MCF 10A (cell line): ENCODE results near the gene NRIP3. TPM values are rescaled to one million over a fixed set of nuclear protein-coding genes. Genes with fewer than 3 reads are reported as not detected.

Experiments used
- BruUV-seq: library from RNA; stranded (reverse); fragments of 400-500 nt; replicated peaks from 2 replicates; lab custom pipeline; 2021; lab: Mats Ljungman, UMichigan
- CTCF ChIA-PET: fragments of 300-600 bp; sonication (Branson Sonifier 250); formaldehyde crosslinking; extraction: SDS; loops from one replicate; lab custom pipeline; 2021; ENCODE audit warnings: antibody characterized with exemption, inconsistent platforms; lab: Yijun Ruan, JAX
- POLR2A ChIA-PET: fragments of 300-600, 350-650 bp; sonication (Branson Sonifier 250); formaldehyde crosslinking; extraction: SDS; loops from one replicate; lab custom pipeline; 2020; ENCODE audit warnings: antibody characterized with exemption, inconsistent platforms; lab: Yijun Ruan, JAX
- DNase-seq: peaks from one replicate; pipeline ENCODE4 v3.0.0-alpha.2; 2018; ENCODE audit not compliant: unreplicated experiment
- H3K27ac Mint-ChIP-seq: one replicate; pipeline ENCODE4 v1.8.0; 2022; ENCODE audit warnings: mild to moderate bottlenecking, low read depth, mixed read lengths; ENCODE audit not compliant: unreplicated experiment
- H3K27me3 Mint-ChIP-seq: one replicate; pipeline ENCODE4 v1.8.0; 2022; ENCODE audit warnings: mixed read lengths; ENCODE audit not compliant: insufficient read depth, unreplicated experiment
- H3K36me3 Mint-ChIP-seq: one replicate; pipeline ENCODE4 v1.8.0; 2022; ENCODE audit warnings: mild to moderate bottlenecking, moderate library complexity, mixed read lengths; ENCODE audit not compliant: insufficient read depth, unreplicated experiment
- H3K4me1 Mint-ChIP-seq: one replicate; pipeline ENCODE4 v1.8.0; 2022; ENCODE audit warnings: mixed read lengths; ENCODE audit not compliant: insufficient read depth, unreplicated experiment
- H3K4me3 Mint-ChIP-seq: one replicate; pipeline ENCODE4 v1.8.0; 2022; ENCODE audit warnings: mild to moderate bottlenecking, moderate library complexity, mixed read lengths; ENCODE audit not compliant: unreplicated experiment
- H3K9me3 Mint-ChIP-seq: one replicate; pipeline ENCODE4 v1.8.0; 2022; ENCODE audit warnings: mixed read lengths; ENCODE audit not compliant: unreplicated experiment
- intact Hi-C: fragments of 100-400 bp; cut with micrococcal nuclease; formaldehyde crosslinking; loops from 2 replicates; pipeline ENCODE4 v1.14.1; 2022
- total RNA-seq: library from RNA; stranded (reverse); gene quantifications from 2 replicates; pipeline ENCODE4 v1.2.3, GENCODE V29; 2022
- TF ChIP-seq, protein P1 (sequence below): fragments of 200-600 bp; IDR thresholded peaks from one replicate; pipeline ENCODE4 v1.8.0; 2022; ENCODE audit warnings: antibody characterized with exemption, mild to moderate bottlenecking; ENCODE audit not compliant: unreplicated experiment

The NRIP3 gene
- total RNA-seq, 1 experiment from 2014 or later: 0.19 TPM

DNA sequence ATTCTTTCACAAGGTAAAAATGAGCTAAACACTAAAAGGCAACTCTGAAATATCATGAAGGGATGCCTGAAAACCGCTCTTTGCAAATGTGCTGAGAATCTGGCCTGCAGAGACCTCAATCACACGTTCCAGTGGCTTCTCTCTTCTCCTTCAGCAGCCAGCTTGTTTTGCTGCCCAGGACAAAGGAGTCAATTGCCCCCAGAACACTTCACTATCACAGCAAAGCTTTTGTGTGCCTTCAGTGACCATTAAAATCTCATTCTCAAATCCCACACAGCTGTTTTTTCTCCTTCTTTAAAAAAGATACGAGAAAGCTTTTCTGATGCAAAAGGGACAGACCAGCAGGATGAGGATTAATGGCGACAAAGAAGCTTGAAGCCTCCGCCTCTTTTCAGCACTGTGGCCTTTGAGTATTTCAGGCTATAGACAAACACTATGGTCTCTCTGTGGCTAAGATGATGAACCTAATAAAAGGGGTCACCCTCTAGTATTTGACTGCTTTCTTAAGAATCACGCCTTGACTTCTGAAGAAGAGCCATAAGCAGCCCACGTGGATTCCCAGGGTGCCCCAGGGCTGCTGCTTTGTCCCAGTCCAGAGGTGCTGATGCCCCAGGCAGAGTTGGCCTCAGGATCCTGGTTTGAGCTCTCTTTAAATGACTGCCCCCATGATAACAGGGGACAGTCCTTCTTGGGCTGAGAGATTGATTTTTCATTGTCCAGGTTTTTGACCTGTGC is 33.4 kb upstream of the NRIP3 start:
- no peak for DNase-seq
- H3K9me3 Mint-ChIP-seq: no peaks in the 10 kb centered on the region
- intact Hi-C loops: loop anchor here (5.0 kb wide), 1 partner anchor 100 kb away; no protein-coding TSS in a partner anchor
- ChIA-PET POLR2A (interaction anchor here (1.0 kb wide), 1 partner anchor 39 kb away, joined by 3 read pairs; no protein-coding TSS in a partner anchor), CTCF (interaction anchor here (0.5 to 7.5 kb wide), 6 partner anchors 8 to 137 kb away, joined by 3 to 58 read pairs (median 4); no protein-coding TSS in a partner anchor)
- H3K36me3 Mint-ChIP-seq: no peaks in the 10 kb centered on the region
- H3K27me3 Mint-ChIP-seq: no peaks in the 10 kb centered on the region
- H3K4me1 Mint-ChIP-seq: peaks cover 11% of the 10 kb centered on the region
- TF ChIP-seq, protein P1, sequence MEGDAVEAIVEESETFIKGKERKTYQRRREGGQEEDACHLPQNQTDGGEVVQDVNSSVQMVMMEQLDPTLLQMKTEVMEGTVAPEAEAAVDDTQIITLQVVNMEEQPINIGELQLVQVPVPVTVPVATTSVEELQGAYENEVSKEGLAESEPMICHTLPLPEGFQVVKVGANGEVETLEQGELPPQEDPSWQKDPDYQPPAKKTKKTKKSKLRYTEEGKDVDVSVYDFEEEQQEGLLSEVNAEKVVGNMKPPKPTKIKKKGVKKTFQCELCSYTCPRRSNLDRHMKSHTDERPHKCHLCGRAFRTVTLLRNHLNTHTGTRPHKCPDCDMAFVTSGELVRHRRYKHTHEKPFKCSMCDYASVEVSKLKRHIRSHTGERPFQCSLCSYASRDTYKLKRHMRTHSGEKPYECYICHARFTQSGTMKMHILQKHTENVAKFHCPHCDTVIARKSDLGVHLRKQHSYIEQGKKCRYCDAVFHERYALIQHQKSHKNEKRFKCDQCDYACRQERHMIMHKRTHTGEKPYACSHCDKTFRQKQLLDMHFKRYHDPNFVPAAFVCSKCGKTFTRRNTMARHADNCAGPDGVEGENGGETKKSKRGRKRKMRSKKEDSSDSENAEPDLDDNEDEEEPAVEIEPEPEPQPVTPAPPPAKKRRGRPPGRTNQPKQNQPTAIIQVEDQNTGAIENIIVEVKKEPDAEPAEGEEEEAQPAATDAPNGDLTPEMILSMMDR: no peak
- no peak overlapping the region for H3K27ac Mint-ChIP-seq
- H3K4me3 Mint-ChIP-seq: no peak overlapping the region
- no TSS peak for BruUV-seq

DNA sequence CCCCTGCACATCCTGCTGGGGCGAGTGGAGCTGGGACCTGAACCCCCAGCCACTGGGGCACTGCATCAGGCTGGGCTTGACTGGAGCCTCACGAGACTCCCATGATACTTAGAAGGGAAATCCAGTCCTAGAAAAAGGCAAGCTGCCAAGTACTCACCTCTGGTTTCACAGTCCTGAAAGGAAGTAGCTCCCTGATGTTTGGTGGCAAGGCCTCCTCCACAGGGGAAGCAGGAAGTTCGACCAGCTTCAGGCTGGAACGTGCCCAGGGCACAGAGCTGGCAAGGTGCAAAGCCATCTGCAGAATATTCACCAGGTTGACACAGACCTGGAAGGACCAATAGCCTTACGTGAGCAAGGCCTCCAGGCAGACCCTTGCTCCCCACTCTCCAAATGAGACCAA is 26.8 kb upstream of the NRIP3 start:
- CTCF ChIA-PET: interaction anchor here (0.6 to 3.9 kb wide), 5 partner anchors 14 to 378 kb away, joined by 3 to 33 read pairs (median 3); no protein-coding TSS in a partner anchor
- Mint-ChIP-seq H3K36me3 (no peaks in the 10 kb centered on the region), H3K4me3 (no peak overlapping the region), H3K9me3 (no peaks in the 10 kb centered on the region), H3K27me3 (no peaks in the 10 kb centered on the region), H3K27ac (no peak overlapping the region), H3K4me1 (no peaks in the 10 kb centered on the region)
- POLR2A ChIA-PET: no interaction called here
- no peak for DNase-seq
- TF ChIP-seq, protein P1: no peak
- BruUV-seq: no TSS peak
- intact Hi-C loops: no loop called here

DNA sequence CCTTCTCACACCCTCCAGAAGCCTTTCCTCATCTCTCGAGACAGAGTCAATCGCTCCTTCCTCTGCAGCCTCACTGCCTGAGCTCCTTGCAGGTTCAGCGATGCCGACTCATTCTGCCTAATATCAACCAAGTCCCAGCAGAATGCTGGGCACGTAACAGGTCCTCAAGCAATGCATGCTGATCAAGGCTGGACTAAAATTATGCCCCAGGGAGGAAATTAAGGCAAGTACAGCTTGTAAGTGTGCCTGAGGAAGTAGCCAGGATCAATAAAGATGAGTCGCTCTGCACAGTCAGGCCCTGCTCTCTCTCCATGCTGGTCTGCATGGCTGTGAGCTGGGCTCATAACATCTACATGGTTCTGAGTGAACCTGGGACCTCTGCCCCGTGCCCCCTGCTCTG is 25.6 kb upstream of the NRIP3 start:
- Mint-ChIP-seq H3K36me3 (no peaks in the 10 kb centered on the region), H3K27ac (no peak overlapping the region), H3K4me3 (no peak overlapping the region), H3K27me3 (no peaks in the 10 kb centered on the region), H3K4me1 (no peaks in the 10 kb centered on the region), H3K9me3 (no peaks in the 10 kb centered on the region)
- POLR2A ChIA-PET: no interaction called here
- TF ChIP-seq, protein P1: no peak
- no peak for DNase-seq
- CTCF ChIA-PET: interaction anchor here (0.8 to 3.9 kb wide), 3 partner anchors 9 to 109 kb away, joined by 3 to 33 read pairs (median 4); no protein-coding TSS in a partner anchor
- intact Hi-C loops: no loop called here
- BruUV-seq: no TSS peak

DNA sequence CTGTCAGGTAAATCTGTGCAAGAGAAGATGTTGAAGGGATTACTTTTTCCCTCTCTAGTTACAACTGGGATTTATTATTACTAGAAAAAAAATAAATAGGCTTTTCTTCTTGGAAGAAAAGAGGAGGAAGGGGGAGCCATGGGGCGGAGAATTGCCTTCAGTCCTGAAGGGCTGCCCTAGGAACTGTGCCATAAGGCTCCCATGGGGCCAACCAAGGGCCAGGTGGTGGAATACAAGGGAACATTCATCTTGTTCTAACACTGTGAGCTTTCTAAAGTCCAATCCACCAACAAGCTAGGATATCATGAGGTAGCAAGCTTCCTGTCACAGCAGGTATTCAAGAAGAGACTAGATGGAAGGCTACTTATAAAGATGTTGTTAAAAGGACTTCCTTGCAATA is 24.8 kb upstream of the NRIP3 start:
- H3K4me3 Mint-ChIP-seq: no peak overlapping the region
- no peak overlapping the region for H3K27ac Mint-ChIP-seq
- H3K9me3 Mint-ChIP-seq: no peaks in the 10 kb centered on the region
- no peaks in the 10 kb centered on the region for H3K4me1 Mint-ChIP-seq
- intact Hi-C loops: no loop called here
- no peaks in the 10 kb centered on the region for H3K36me3 Mint-ChIP-seq
- POLR2A ChIA-PET: interaction anchor here (1.7 kb wide), 1 partner anchor 10 kb away, joined by 3 read pairs; no protein-coding TSS in a partner anchor
- TF ChIP-seq, protein P1: no peak
- CTCF ChIA-PET: interaction anchor here (0.9 to 3.9 kb wide), 3 partner anchors 10 to 100 kb away, joined by 4 to 33 read pairs (median 4); no protein-coding TSS in a partner anchor
- no peak for DNase-seq
- BruUV-seq: no TSS peak
- no peaks in the 10 kb centered on the region for H3K27me3 Mint-ChIP-seq
